ENCODE results near the gene B9D1.

Gene B9D1

DNA sequence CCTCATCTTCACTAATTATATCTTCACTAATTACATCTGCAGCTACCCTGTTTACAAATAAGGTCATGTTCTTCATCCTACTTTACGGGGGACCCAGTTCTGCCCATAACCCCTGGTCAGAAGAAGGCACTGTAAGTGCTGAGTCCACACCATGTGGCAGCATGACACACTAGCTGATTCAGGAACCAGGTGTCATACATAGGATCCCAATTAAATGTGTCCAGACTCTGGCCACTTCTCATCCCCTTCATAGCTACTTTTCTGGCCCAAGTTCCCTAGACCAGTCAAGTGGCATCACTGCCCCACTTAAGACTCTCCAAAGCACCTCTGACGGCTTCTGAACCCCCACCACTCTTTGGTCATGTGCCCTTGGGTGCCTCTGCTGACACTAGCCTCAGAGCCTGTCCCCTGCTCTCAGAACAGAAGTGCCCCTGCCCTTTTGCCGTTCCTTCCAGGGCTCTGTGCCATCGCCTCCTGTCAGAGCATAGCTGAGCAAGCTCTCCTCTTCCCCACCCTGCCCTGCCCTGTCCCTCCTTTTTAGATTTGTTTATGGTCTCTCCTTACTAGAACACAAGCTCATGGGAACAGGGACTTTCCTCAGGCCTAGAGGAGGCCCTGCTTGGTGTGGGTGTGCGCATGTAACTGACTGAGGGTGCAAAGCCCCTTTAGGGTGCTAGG is 61.1 kb downstream of the B9D1 start:
- DNase-seq: no peak

DNA sequence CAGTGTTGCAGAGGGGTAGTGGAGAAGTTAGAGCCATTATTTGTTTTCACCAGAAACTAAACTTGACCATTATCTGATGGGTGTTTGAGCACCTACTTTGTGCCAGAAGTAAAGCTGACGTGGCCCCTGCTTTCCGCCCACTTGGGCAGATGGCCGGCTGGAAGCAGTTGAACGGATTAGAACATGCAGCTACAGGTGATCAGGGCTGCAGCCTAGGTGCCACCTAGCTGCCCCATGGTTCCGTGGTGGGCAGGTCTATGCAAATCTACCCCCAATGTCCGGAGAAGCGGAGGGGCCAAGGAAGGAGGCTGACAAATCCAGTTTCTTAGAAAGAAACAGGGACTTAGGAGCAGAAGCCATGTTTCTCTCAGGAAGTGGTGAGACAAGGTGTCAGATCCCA is 62.7 kb downstream of the B9D1 start:
- DNase-seq: no peak

DNA sequence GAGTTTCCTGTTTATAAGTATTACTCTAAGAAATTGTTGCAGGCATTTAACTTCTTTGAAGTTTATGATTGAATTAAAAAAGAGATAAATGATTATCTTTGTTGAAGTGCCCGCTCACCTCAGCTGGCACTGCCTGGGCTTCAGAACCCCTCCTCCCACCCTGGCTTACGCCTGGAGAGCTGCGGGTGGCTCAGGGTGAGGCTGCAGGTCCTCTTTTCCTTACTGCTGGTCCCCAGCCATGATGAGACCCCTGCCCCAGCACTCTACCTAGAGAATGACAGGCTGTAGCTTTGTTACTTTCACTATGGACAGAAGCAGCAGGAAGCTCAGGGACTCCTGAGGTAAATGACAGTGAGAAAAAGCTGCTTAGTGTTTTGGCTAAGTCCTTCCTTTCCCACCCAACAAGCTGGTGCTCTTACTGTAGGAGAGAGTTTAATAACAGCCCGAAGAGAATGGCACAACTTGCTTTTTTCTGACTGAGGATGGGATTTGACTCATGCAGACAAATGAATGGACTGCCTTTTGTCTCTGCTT is 63.2 kb downstream of the B9D1 start:
- DNase-seq: no peak

DNA sequence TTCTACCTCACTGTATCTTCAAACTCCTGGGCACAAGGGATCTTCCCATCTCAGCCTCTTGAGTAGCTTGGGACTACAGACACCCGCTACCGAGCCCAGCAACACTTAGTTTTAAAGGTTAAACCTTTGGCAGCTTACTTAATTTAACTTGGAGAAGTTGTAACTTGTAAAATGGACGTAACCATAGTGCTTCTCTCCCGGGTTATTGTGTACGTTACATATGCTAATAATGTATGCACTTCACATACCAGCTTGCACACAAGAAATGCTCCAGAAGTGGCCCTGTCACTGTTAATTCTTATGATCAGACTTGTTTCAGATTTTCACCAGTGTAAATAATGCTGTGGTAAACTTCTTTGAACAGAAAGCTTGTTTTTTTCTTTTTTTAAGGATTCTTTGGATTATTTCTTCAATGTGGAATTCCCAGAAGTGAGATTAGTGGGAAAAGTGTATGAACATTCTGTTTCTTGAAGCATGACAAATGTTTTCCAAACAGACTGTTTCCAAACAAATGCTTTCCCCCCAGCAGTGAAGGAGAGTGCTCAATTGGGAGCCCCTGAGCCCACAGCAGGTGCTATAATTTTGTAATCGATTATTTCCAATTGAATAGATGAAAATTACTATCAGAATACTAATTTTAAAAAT is 63.8 kb downstream of the B9D1 start:
- no peak for DNase-seq

GRCh38 chr17:19296786-19297778 is 65.4 kb downstream of the B9D1 start:
- DNase-seq: no peak

DNA sequence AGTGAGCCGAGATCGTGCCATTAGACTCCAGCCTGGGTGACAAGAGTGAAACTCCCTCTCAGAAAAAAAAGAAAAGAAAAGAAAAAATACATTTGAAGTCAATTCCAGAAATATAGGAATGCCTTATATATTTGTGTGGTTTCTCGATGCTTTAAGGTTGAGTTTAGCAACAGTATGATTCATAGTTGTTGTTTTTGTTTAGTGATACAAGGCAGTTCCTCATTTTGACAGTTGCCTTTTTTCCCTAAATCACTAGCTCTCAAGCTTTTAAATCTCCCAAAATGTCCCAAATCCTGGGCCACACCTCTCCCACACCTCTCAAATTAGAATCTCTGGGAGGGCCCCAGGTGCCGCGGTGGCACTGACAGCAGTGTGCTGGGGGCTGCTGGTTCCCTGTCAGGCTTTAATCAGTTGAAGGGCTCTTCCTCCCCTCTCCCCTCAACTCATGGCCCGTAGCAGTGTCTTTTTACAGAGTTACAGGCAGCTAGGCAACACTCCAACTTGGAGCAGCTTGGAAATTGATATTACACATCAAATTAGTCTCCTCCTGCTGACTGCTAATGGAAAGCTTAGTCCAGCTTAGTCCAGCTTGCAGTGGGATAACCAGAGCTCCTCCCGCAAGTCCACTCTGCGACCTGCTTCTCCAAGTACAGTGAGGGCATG is 66.9 kb downstream of the B9D1 start:
- no peak for DNase-seq

- no peak for DNase-seq
Observed at GRCh38 chr17:19294443-19294842, 68.1 kb downstream of the B9D1 start.
